GM12878 (cell line): Measurements from ENCODE around the gene NPR1. TPM values are rescaled to one million over a fixed set of nuclear protein-coding genes. Genes with fewer than 3 reads are reported as not detected.

Source experiments
- ATAC-seq: fragments of 200-7000 bp; cut with Tn5 transposase; 3 replicates; pipeline ENCODE4 v1.9.1; 2020; ENCODE audit warnings: mild to moderate bottlenecking, moderate library complexity
- BruUV-seq: library from RNA; stranded (reverse); fragments of 400-500 nt; replicated peaks from 2 replicates; lab custom pipeline; 2021; lab: Mats Ljungman, UMichigan
- CTCF ChIA-PET: fragments of 300-600 bp; sonication (Branson Sonifier 250); formaldehyde crosslinking; extraction: SDS; loops from one replicate; lab custom pipeline; 2021; ENCODE audit warnings: inconsistent platforms; lab: Yijun Ruan, JAX
- POLR2A ChIA-PET: fragments of 350-600 bp; formaldehyde crosslinking; extraction: SDS; loops from one replicate; lab custom pipeline; 2021; ENCODE audit warnings: inconsistent platforms; lab: Charles Lee
- RAD21 ChIA-PET: fragments of 300-600 bp; sonication (Branson Sonifier 250); formaldehyde crosslinking; loops from one replicate; lab custom pipeline; 2023; ENCODE audit warnings: antibody characterized with exemption; ENCODE audit not compliant: unreplicated experiment; lab: Charles Lee
- SMC1A ChIA-PET: fragments of 300-600 bp; sonication (Branson Sonifier 250); formaldehyde crosslinking; loops from one replicate; lab custom pipeline; 2023; ENCODE audit not compliant: unreplicated experiment, uncharacterized antibody; lab: Charles Lee
- DNase-seq: peaks from one replicate; pipeline ENCODE4 v3.0.0-alpha.2; 2011; ENCODE audit warnings: low read depth, low spot score
- FAIRE-seq: peaks from 3 replicates; lab custom pipeline; 2011; peaks lifted over from hg19 to GRCh38; lab: Jason Lieb, UNC
- H2AFZ ChIP-seq: 2 replicates; pipeline ENCODE4 v1.6.0; 2011; ENCODE audit warnings: low read depth, low read length, control low read depth; ENCODE audit not compliant: control insufficient read depth
- H3K27ac ChIP-seq: 2 replicates; pipeline ENCODE4 v1.5.1; 2011; ENCODE audit warnings: control low read depth; ENCODE audit not compliant: control insufficient read depth, insufficient read depth
- H3K27me3 ChIP-seq, 2 experiments: replicated peaks in 1 of 2; 2 replicates each; pipeline versions ENCODE4 v1.6.0 to v1.6.1; 2011; ENCODE audit warnings: low read length in 1 of 2; ENCODE audit not compliant: control insufficient read depth in 2 of 2, insufficient read depth in 2 of 2
- H3K36me3 ChIP-seq, 2 experiments: 2 replicates each; pipeline ENCODE4 v1.5.1; 2011; ENCODE audit warnings: low read length in 1 of 2; ENCODE audit not compliant: control insufficient read depth in 2 of 2, insufficient read depth in 2 of 2
- H3K4me1 ChIP-seq: 2 replicates; pipeline ENCODE4 v1.6.1; 2011; ENCODE audit warnings: mild to moderate bottlenecking, low read length, moderate library complexity, mixed read lengths; ENCODE audit not compliant: control insufficient read depth, insufficient read depth
- H3K4me2 ChIP-seq: 2 replicates; pipeline ENCODE4 v1.6.0; 2011; ENCODE audit warnings: control low read depth; ENCODE audit not compliant: control insufficient read depth, insufficient read depth
- H3K4me3 ChIP-seq: fragments of 200-600 bp; sonication (generic); 2 replicates; pipeline ENCODE4 v1.5.1; 2016
- H3K79me2 ChIP-seq: 2 replicates; pipeline ENCODE4 v1.6.0; 2011; ENCODE audit warnings: low read length; ENCODE audit not compliant: control insufficient read depth, insufficient read depth
- H3K9ac ChIP-seq: 2 replicates; pipeline ENCODE4 v1.8.0; 2011; ENCODE audit warnings: low read length, control low read depth, mixed read lengths; ENCODE audit not compliant: control insufficient read depth, insufficient read depth
- H3K9me3 ChIP-seq: replicated peaks from 3 replicates; pipeline ENCODE4 v1.5.1; 2011; ENCODE audit warnings: mild to moderate bottlenecking, low read length; ENCODE audit not compliant: control insufficient read depth, insufficient read depth
- H4K20me1 ChIP-seq: 2 replicates; pipeline ENCODE4 v1.6.0; 2011; ENCODE audit not compliant: control insufficient read depth, insufficient read depth
- CHD1 ChIP-seq: IDR thresholded peaks from 2 replicates; pipeline ENCODE4 v1.6.1; 2012; ENCODE audit warnings: low read depth, low read length, improper control_type of control experiment
- CREB1 ChIP-seq: IDR thresholded peaks from 2 replicates; pipeline ENCODE4 v1.6.1; 2012; ENCODE audit warnings: low read depth, mild to moderate bottlenecking, inconsistent platforms
- WGBS: methylation state at CpG from one replicate; pipeline ENCODE4 v1.1.6; 2016; ENCODE audit warnings: low lambda C conversion rate; ENCODE audit not compliant: insufficient replicate concordance, insufficient coverage; ENCODE audit errors: missing lambda C conversion rate; 5-methylcytosine and 5-hydroxymethylcytosine counted together
- in situ Hi-C: fragments of 300-500 bp; cut with MboI; formaldehyde crosslinking; loops from 9 replicates; pipeline ENCODE4 v1.14.3; 2018; ENCODE audit warnings: mixed read lengths
- intact Hi-C: fragments of 100-400 bp; cut with micrococcal nuclease; formaldehyde crosslinking; loops from one replicate; pipeline ENCODE4 v1.14.2; 2022; ENCODE audit not compliant: unreplicated experiment
- polyA plus RNA-seq, 11 experiments: library from polyadenylated mRNA; depleted of rRNA in 4 of 11; unstranded in 6 of 11; stranded (reverse) in 5 of 11; fragments of >200 nt; fragmentation: Nextera tagmentation in 4 of 11; fragmentation: Illumina TruSeq in 1 of 11; extraction: Ambion mirVana in 4 of 11; extraction: Trizol in 1 of 11; gene quantifications; 1 replicate in 1 of 11; 2 replicates in 10 of 11; pipeline versions ENCODE4 v1.2.1 to v1.2.3, GENCODE V29; 2011 to 2016; ENCODE audit warnings: inconsistent platforms in 2 of 11, missing spikeins in 2 of 11, low read depth in 1 of 11
- total RNA-seq, 4 experiments: library from RNA; depleted of rRNA in 3 of 4; stranded (reverse); fragments of >200 nt in 3 of 4; fragmentation: Illumina TruSeq in 1 of 4; extraction: Trizol in 1 of 4; gene quantifications; 2 replicates each; pipeline versions ENCODE4 v1.2.1 to v1.2.3, GENCODE V29; 2013 to 2021
- TF ChIP-seq, protein P1 (sequence below): fragments of 450-650 bp; conservative IDR thresholded peaks from 2 replicates; pipeline ENCODE4 v1.6.1; 2017; ENCODE audit warnings: mild to moderate bottlenecking, moderate library complexity

Gene NPR1
- total and polyA plus RNA-seq, 10 of the 15 experiments (the other 5 are each of a cell fraction or from before 2014, with no cell fraction given), result 0.09 to 2.1 (median 0.28) TPM; not detected in 1

DNA sequence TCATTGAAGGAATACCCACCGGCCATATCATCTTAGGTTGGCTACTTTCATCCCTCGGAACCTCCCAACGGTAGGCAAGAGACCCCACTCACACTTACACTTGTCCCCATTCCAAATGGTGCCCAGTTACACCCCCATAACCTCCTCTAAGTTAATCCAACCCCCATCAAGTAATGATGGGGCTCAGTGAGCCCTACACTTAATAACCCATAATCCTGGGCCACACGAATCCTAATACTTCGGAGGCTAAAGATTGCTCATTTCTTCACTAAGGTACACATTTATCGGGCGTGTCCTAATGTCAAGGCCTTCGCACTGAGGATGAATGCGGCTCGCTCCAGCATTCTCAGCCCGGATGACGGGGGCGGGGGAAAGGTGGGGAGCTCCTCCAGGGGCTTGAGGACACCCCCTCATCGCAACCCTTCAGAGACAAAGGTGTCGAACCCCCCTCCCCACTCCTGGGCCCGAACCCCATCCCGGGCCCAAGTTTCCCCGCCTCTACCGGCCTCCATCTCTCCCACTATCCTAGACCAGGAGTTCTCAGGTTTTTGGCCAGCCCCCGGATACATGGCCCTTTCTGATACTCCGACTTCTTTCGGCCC lies 8.1 kb upstream of the NPR1 start:
- Histone ChIP-seq H3K9me3 (no peaks in the 10 kb centered on the region), H3K36me3 (peaks cover 7 to 30% of the 10 kb centered on the region in 2 experiments), H3K4me2 (peak overlapping the region; percentile 85), H2AFZ (peak overlapping the region; percentile 40; the same call in 1 of the 2 replicates), H3K27ac (peak overlapping the region; percentile 85), H3K79me2 (peaks cover 24% of the 10 kb centered on the region), H3K4me1 (peaks cover 4% of the 10 kb centered on the region; the same call in 1 of the 2 replicates), H3K27me3 (no peaks in the 10 kb centered on the region), H4K20me1 (no peaks in the 10 kb centered on the region), H3K9ac (peak overlapping the region; percentile 94), H3K4me3 (peak overlapping the region; percentile 99)
- no peak; the same call in 2 of the 3 replicates for ATAC-seq
- SMC1A ChIA-PET, result interaction anchor here (0.7 to 1.6 kb wide), 3 partner anchors 12 to 316 kb away, joined by 3 to 4 read pairs (median 3); partner anchors contain the start of genes RAB13 and SNAPIN
- peak; percentile 52 for FAIRE-seq
- no peak for DNase-seq
- in situ Hi-C loops (no loop called here), intact Hi-C loops (loop anchor here (2.0 to 5.0 kb wide), 4 partner anchors 36 to 316 kb away; partner anchors contain the start of genes CHTOP and RAB13)
- TSS peak; percentile 89 for BruUV-seq
- POLR2A ChIA-PET, result interaction anchor here (0.5 to 0.9 kb wide), 2 partner anchors 10 to 294 kb away, joined by 3 to 5 read pairs; no protein-coding TSS in a partner anchor
- RAD21 ChIA-PET, result no interaction called here
- 1% methylated on average over 20 of the region's 22 CpGs for WGBS
- TF ChIP-seq, protein P1, sequence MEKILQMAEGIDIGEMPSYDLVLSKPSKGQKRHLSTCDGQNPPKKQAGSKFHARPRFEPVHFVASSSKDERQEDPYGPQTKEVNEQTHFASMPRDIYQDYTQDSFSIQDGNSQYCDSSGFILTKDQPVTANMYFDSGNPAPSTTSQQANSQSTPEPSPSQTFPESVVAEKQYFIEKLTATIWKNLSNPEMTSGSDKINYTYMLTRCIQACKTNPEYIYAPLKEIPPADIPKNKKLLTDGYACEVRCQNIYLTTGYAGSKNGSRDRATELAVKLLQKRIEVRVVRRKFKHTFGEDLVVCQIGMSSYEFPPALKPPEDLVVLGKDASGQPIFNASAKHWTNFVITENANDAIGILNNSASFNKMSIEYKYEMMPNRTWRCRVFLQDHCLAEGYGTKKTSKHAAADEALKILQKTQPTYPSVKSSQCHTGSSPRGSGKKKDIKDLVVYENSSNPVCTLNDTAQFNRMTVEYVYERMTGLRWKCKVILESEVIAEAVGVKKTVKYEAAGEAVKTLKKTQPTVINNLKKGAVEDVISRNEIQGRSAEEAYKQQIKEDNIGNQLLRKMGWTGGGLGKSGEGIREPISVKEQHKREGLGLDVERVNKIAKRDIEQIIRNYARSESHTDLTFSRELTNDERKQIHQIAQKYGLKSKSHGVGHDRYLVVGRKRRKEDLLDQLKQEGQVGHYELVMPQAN, result peak; percentile 80; the same call in 1 of the 2 replicates
- peak; percentile 74; the same call in 1 of the 2 replicates for TF ChIP-seq CHD1
- TF ChIP-seq CREB1, result no peak
- CTCF ChIA-PET, result interaction anchor here (1.5 to 7.5 kb wide), 3 partner anchors 99 to 307 kb away, joined by 3 to 43 read pairs (median 6); partner anchors contain the start of gene JTB
